HFFc6 (cell line): ENCODE data around the gene TMEM9B. TPM values are rescaled to one million over a fixed set of nuclear protein-coding genes. Genes with fewer than 3 reads are reported as not detected.
A peak's percentile ranks its signal among the peaks of the same experiment; 100 is the strongest.

Experiments
- DNase-seq: peaks from one replicate; pipeline ENCODE4 v3.0.0-alpha.2; 2018
- H3K27ac Mint-ChIP-seq: 2 replicates; pipeline ENCODE4 v1.8.0; 2020; ENCODE audit warnings: mild to moderate bottlenecking, mixed read lengths
- H3K27me3 Mint-ChIP-seq: 2 replicates; pipeline ENCODE4 v1.8.0; 2021; ENCODE audit warnings: mild to moderate bottlenecking, moderate library complexity, mixed read lengths; ENCODE audit not compliant: insufficient read depth
- H3K36me3 Mint-ChIP-seq: 2 replicates; pipeline ENCODE4 v1.8.0; 2021; ENCODE audit warnings: low read depth, mixed read lengths
- H3K4me1 Mint-ChIP-seq: 2 replicates; pipeline ENCODE4 v1.8.0; 2020; ENCODE audit warnings: low read depth, mixed read lengths
- H3K4me3 Mint-ChIP-seq: 2 replicates; pipeline ENCODE4 v1.8.0; 2020; ENCODE audit warnings: mild to moderate bottlenecking, moderate library complexity, mixed read lengths
- H3K9me3 Mint-ChIP-seq: 2 replicates; pipeline ENCODE4 v1.8.0; 2020; ENCODE audit warnings: mild to moderate bottlenecking, mixed read lengths
- CTCF ChIP-seq: fragments of 200-600 bp; sonication (generic); IDR thresholded peaks from 2 replicates; pipeline ENCODE4 v1.5.0; 2021; ENCODE audit warnings: antibody characterized with exemption, mild to moderate bottlenecking
- total RNA-seq, 6 experiments: library from RNA; stranded (reverse); fragmentation: NEBNext Ultra II Directional; extraction: Animal tissue kit (Norgen Biotek cat#: 25700); gene quantifications; 2 replicates in 1 of 6; 3 replicates in 5 of 6; pipeline ENCODE4 v1.2.3, GENCODE V29; 2021

Gene TMEM9B
- total RNA-seq, 6 experiments from 2014 or later, result 50.0 to 66.0 (median 59.7) TPM

GRCh38 chr11:8908099-8908498 is 56.1 kb downstream of the TMEM9B start:
- DNase-seq, result no peak
- Mint-ChIP-seq H3K27me3 (no peaks in the 10 kb centered on the region), H3K36me3 (no peaks in the 10 kb centered on the region), H3K27ac (no peak overlapping the region), H3K4me3 (no peak overlapping the region), H3K9me3 (no peaks in the 10 kb centered on the region), H3K4me1 (peaks cover 55% of the 10 kb centered on the region)
- no peak for TF ChIP-seq CTCF

GRCh38 chr11:8907116-8907515 is 57.1 kb downstream of the TMEM9B start:
- no peak for DNase-seq
- Mint-ChIP-seq H3K36me3 (no peaks in the 10 kb centered on the region), H3K4me3 (peak overlapping the region; percentile 54), H3K27me3 (no peaks in the 10 kb centered on the region), H3K9me3 (no peaks in the 10 kb centered on the region; the same call in 1 of the 2 replicates), H3K27ac (peak overlapping the region; percentile 5; the same call in 1 of the 2 replicates), H3K4me1 (peaks cover 49% of the 10 kb centered on the region)
- TF ChIP-seq CTCF, result no peak

GRCh38 chr11:8905528-8906165 is 58.6 kb downstream of the TMEM9B start:
- no peaks in the 10 kb centered on the region for H3K36me3 Mint-ChIP-seq
- peaks cover 6% of the 10 kb centered on the region; the same call in 1 of the 2 replicates for H3K9me3 Mint-ChIP-seq
- peaks cover 47% of the 10 kb centered on the region for H3K4me1 Mint-ChIP-seq
- no peak for TF ChIP-seq CTCF
- peak overlapping the region; percentile 44 for H3K4me3 Mint-ChIP-seq
- peak overlapping the region; percentile 65 for H3K27ac Mint-ChIP-seq
- peak; percentile 55 for DNase-seq
- H3K27me3 Mint-ChIP-seq, result no peaks in the 10 kb centered on the region

GRCh38 chr11:8899119-8899753 is 65.0 kb downstream of the TMEM9B start:
- no peak for TF ChIP-seq CTCF
- DNase-seq, result no peak
- Mint-ChIP-seq H3K9me3 (peaks cover 21% of the 10 kb centered on the region), H3K4me3 (no peak overlapping the region), H3K27ac (no peak overlapping the region), H3K27me3 (no peaks in the 10 kb centered on the region; the same call in 1 of the 2 replicates), H3K4me1 (no peaks in the 10 kb centered on the region), H3K36me3 (peaks cover 11% of the 10 kb centered on the region)

Other genes starting within 250 kb of the TMEM9B start
- 10 to 100 TPM; 39.9 to 47.3 (median 42.5) TPM for gene AKIP1, start 53.3 kb downstream of the TMEM9B start, total RNA-seq
- gene C11orf16, start 31.5 kb downstream of the TMEM9B start, total RNA-seq, result not detected
- not detected for gene ASCL3, start 21.4 kb downstream of the TMEM9B start, total RNA-seq
- 10 to 100 TPM in 4 of 6 experiments, 1 to 10 TPM in 2; 7.8 to 18.6 (median 16.2) TPM for gene NRIP3, start 39.6 kb upstream of the TMEM9B start, total RNA-seq
- gene SCUBE2, start 127.2 kb upstream of the TMEM9B start, total RNA-seq, result 1 to 10 TPM in 1 of 6 experiments, under 1 TPM in 5; 0.31 to 1.1 (median 0.80) TPM